Mammary epithelial cell (primary cell): ENCODE results near the gene MAP3K2.

Experiments used
- EZH2 ChIP-seq: IDR thresholded peaks from 2 replicates; pipeline ENCODE4 v1.6.1; 2012; ENCODE audit warnings: low read length, inconsistent platforms, borderline replicate concordance
- TF ChIP-seq, protein P1 (sequence below), 2 donors: IDR thresholded peaks in 1 of 2; conservative IDR thresholded peaks in 1 of 2; 2 replicates each; pipeline ENCODE4 v1.5.1; 2011 to 2012; ENCODE audit warnings: inconsistent platforms in 2 of 2, low read length in 2 of 2, mild to moderate bottlenecking in 2 of 2, control low read depth in 1 of 2, low read depth in 1 of 2; ENCODE audit not compliant: insufficient read depth in 1 of 2; ENCODE audit errors: extremely low read depth in 1 of 2

DNA sequence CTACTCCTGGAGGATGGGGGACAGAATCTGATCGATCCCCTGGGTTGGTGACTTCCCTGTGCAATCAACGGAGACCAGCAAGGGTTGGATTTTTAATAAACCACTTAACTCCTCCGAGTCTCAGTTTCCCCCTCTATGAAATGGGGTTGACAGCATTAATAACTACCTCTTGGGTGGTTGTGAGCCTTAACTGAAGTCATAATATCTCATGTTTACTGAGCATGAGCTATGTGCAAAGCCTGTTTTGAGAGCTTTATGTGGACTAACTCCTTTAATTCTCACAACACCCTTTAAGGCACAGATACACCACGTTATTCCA lies 31.3 kb upstream of the MAP3K2 start:
- TF ChIP-seq, protein P1, sequence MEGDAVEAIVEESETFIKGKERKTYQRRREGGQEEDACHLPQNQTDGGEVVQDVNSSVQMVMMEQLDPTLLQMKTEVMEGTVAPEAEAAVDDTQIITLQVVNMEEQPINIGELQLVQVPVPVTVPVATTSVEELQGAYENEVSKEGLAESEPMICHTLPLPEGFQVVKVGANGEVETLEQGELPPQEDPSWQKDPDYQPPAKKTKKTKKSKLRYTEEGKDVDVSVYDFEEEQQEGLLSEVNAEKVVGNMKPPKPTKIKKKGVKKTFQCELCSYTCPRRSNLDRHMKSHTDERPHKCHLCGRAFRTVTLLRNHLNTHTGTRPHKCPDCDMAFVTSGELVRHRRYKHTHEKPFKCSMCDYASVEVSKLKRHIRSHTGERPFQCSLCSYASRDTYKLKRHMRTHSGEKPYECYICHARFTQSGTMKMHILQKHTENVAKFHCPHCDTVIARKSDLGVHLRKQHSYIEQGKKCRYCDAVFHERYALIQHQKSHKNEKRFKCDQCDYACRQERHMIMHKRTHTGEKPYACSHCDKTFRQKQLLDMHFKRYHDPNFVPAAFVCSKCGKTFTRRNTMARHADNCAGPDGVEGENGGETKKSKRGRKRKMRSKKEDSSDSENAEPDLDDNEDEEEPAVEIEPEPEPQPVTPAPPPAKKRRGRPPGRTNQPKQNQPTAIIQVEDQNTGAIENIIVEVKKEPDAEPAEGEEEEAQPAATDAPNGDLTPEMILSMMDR (conservative IDR thresholded peaks at IDR 0.05 in 1 of 2, IDR thresholded peaks at IDR 0.05 in 1 of 2; ENCODE audit: extremely low read depth in 1 of 2, insufficient read depth in 1 of 2, low read depth in 1 of 2, low read length in 2 of 2) = no peak
- no peak for TF ChIP-seq EZH2
